ENCODE results near the gene USP3. TPM values are rescaled to one million over a fixed set of nuclear protein-coding genes. Genes with fewer than 3 reads are reported as not detected.

Gene USP3
- total and polyA plus RNA-seq, 2 of the 4 experiments (the other 2 are of a cell fraction): 17.3 to 52.3 TPM

DNA sequence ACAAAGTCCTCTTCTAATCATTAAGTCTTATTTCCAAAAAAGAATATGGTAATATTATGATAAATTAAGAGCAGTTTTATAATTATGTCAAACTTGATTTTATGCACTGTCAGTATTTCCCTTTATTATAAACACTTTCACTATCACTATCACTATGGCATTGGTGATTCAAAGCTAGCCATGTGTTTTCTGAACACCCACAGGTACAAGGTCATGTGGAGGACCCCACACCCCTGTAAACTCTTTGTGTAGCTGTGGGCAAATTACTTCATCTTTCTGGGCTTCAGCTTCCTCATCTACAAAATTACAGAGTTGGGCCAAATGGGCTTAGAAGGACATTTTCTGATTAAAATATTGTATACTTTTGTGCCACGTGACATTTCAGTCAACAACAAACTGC lies 134.4 kb downstream of the USP3 start:
- no peaks in the 10 kb centered on the region for H4K20me1 ChIP-seq (ENCODE audit: insufficient read depth, low read length)
- H3K9me3 ChIP-seq (ENCODE audit: control insufficient read depth, insufficient read depth, low read length): no peaks in the 10 kb centered on the region
- H3K9ac ChIP-seq (ENCODE audit: low read depth, low read length): no peak overlapping the region
- intact Hi-C loops (cut with micrococcal nuclease) (no loop called here), in situ Hi-C loops (cut with MboI; ENCODE audit: low sequenced_read_pairs) (loop anchor here (25.0 kb wide), 1 partner anchor 423 kb away; no protein-coding TSS in a partner anchor), dilution Hi-C loops (cut with HindIII; ENCODE audit: low sequenced_read_pairs, unreplicated experiment) (no loop called here)
- no peak overlapping the region for H2BK120ac ChIP-seq (ENCODE audit: low read depth, low read length)
- no peak overlapping the region for H4K5ac ChIP-seq (ENCODE audit: low read depth, low read length)
- no peaks in the 10 kb centered on the region for H3K27me3 ChIP-seq (ENCODE audit: control insufficient read depth, insufficient read depth, low read length)
- no peak overlapping the region for H2AFZ ChIP-seq (replicated peaks; ENCODE audit: low read length, poor library complexity)
- no peak overlapping the region for H3K23ac ChIP-seq (ENCODE audit: low read depth, low read length)
- no peaks in the 10 kb centered on the region for H3K79me1 ChIP-seq (ENCODE audit: low read depth in 1 of 2, low read length in 2 of 2)
- H4K8ac ChIP-seq (ENCODE audit: low read depth in 2 of 2, low read length in 2 of 2): no peak overlapping the region
- no peak overlapping the region for H4K91ac ChIP-seq (ENCODE audit: insufficient read depth, low read depth, low read length)
- CTCF ChIA-PET: no interaction called here
- no peak overlapping the region for H2BK20ac ChIP-seq (ENCODE audit: low read depth, low read length)
- H2AK9ac ChIP-seq (replicated peaks; ENCODE audit: low read depth, low read length, poor library complexity): no peak overlapping the region
- BruUV-seq (replicated peaks): no TSS peak
- peaks cover 20% of the 10 kb centered on the region for H3K36me3 ChIP-seq (ENCODE audit: control insufficient read depth, insufficient read depth, low read length)
- H3K4me2 ChIP-seq (ENCODE audit: low read depth, low read length): no peak overlapping the region
- ATAC-seq (ENCODE audit: low read depth) (no peak), DNase-seq (no peak)
- peaks cover under 1% of the 10 kb centered on the region; the same call in 1 of the 2 replicates for H3K4me1 ChIP-seq (ENCODE audit: control insufficient read depth, insufficient read depth, low read length)
- TF ChIP-seq CEBPB (IDR thresholded peaks at IDR 0.05; ENCODE audit: low read depth, low read length) (no peak), FOS (IDR thresholded peaks at IDR 0.05; ENCODE audit: low read depth, low read length) (no peak), CHD1 (IDR thresholded peaks at IDR 0.05; ENCODE audit: low read depth, low read length) (no peak), SMC3 (IDR thresholded peaks at IDR 0.05; ENCODE audit: low read depth, low read length) (no peak), POLR2A (IDR thresholded peaks at IDR 0.05; ENCODE audit: low read depth, low read length) (no peak), MXI1 (IDR thresholded peaks at IDR 0.05; ENCODE audit: borderline replicate concordance, low read depth, low read length) (no peak), MAZ (IDR thresholded peaks at IDR 0.05; ENCODE audit: borderline replicate concordance, low read depth, low read length) (no peak), BHLHE40 (IDR thresholded peaks at IDR 0.05; ENCODE audit: low read depth, low read length) (no peak), ELK1 (IDR thresholded peaks at IDR 0.05; ENCODE audit: borderline replicate concordance, low read depth, low read length) (no peak), NFE2L2 (IDR thresholded peaks at IDR 0.05; ENCODE audit: low read depth, low read length) (no peak), RFX5 (IDR thresholded peaks at IDR 0.05; ENCODE audit: low read depth, low read length) (no peak), CTCF (conservative IDR thresholded peaks at IDR 0.05; ENCODE audit: low read depth, low read length) (no peak), MAFK (IDR thresholded peaks at IDR 0.05; ENCODE audit: low read depth, low read length) (no peak), RCOR1 (IDR thresholded peaks at IDR 0.05; ENCODE audit: insufficient replicate concordance, low read length) (no peak), RAD21 (IDR thresholded peaks at IDR 0.05; ENCODE audit: low read length) (no peak)
- H2BK15ac ChIP-seq (ENCODE audit: low read depth, low read length): no peak overlapping the region
- H3K4ac ChIP-seq (ENCODE audit: low read depth, low read length): no peak overlapping the region
- WGBS, 2 experiments (ENCODE audit: extremely low coverage in 2 of 2, insufficient read length in 1 of 2): no CpG with 5 or more reads among the region's 1 CpG
- peaks cover 3% of the 10 kb centered on the region; the same call in 1 of the 2 replicates for H3K9me1 ChIP-seq (ENCODE audit: insufficient read depth, low read length)
- H2BK5ac ChIP-seq (ENCODE audit: low read depth, low read length, poor library complexity, severe bottlenecking): no peak overlapping the region
- H2AK5ac ChIP-seq (ENCODE audit: low read depth, low read length): no peak overlapping the region
- POLR2A ChIA-PET (ENCODE audit: unreplicated experiment): no interaction called here
- H3K56ac ChIP-seq (ENCODE audit: extremely low read depth, insufficient read depth, low read length): no peak overlapping the region
- no peak overlapping the region for H3K18ac ChIP-seq (ENCODE audit: low read depth, low read length)
- no peak overlapping the region for H3K4me3 ChIP-seq (ENCODE audit: insufficient read depth, low read depth, low read length)
- no peak overlapping the region for H3K14ac ChIP-seq (replicated peaks; ENCODE audit: low read depth, low read length)
- no peak overlapping the region for H3K27ac ChIP-seq (ENCODE audit: insufficient read depth, low read length)
